Measurements from ENCODE around the gene PLCH2. TPM values are rescaled to one million over a fixed set of nuclear protein-coding genes. Genes with fewer than 3 reads are reported as not detected.

Gene PLCH2
- total and polyA plus RNA-seq, 2 of the 13 experiments (the other 11 are each of a cell fraction or from before 2014, with no cell fraction given): 0.15 to 0.67 TPM

DNA sequence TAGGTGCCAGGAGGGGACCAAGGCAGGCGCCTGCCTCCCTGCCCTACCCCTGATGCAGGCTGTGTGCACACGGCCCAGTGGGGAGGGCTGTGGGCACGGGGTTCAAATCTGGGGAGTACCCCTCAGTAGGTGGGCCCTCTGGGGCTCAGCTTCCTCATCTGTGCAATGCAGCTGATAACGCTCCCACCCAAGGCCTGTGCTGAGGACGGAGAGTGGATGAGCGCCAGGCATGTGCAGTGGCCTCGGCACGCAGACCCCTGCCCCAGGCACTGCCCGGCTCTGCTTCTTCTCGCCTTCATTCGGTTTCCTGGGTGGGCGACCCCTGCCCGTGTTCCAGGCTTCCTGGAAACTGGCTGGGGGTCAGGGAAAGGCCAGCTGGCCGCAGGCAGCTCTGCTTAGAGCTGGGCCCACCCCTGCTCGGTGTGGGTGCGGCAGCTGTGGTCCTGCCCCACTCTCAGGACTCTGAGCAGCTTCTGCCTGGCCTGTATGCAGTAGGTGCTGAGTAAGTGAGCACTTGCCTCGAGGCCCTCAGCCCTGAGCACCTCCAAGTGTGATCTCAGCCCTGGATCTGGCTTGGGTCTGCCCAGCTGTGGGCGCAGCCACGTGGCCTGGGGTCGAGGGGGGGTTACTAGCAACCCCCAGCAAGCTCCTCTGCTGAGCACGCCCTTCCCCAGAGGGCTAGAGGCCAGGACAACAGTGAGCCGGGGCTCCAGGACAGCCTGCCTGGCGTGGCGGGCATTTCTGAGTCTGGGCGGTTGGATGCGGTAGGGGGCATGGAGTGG lies 68.2 kb downstream of the PLCH2 start:
- Histone ChIP-seq H3K36me3 (replicated peaks in 1 of 2; ENCODE audit: control insufficient read depth in 1 of 2, insufficient read depth in 2 of 2, low read length in 2 of 2) (no peaks in the 10 kb centered on the region), H3K27ac (ENCODE audit: extremely low read length, insufficient read depth, low read length) (no peak overlapping the region), H4K20me1 (ENCODE audit: insufficient read depth, low read length) (no peaks in the 10 kb centered on the region), H3K9ac (ENCODE audit: insufficient read depth, low read depth, low read length) (peak overlapping the region; percentile 32), H3K79me2 (ENCODE audit: insufficient read depth, low read length) (no peaks in the 10 kb centered on the region), H3K4me2 (ENCODE audit: low read depth, low read length) (peak overlapping the region; percentile 83), H3K4me1 (ENCODE audit: insufficient read depth, low read length) (peaks cover 71% of the 10 kb centered on the region), H3K27me3 (ENCODE audit: control insufficient read depth in 1 of 2, insufficient read depth in 2 of 2, low read length in 2 of 2) (peaks cover 4 to 6% of the 10 kb centered on the region in 2 experiments; a peak in 2 of 5 replicates), H2AFZ (ENCODE audit: low read length) (no peak overlapping the region), H3K9me3 (ENCODE audit: low read length) (no peaks in the 10 kb centered on the region), H3K4me3 (replicated peaks in 1 of 3; ENCODE audit: insufficient read depth in 1 of 3, low read depth in 2 of 3, low read length in 3 of 3) (peak overlapping the region in 1 of 3 experiments; percentile 60; a peak in 1 of 6 replicates)
- DNase-seq (ENCODE audit: low spot score): no peak
- no peak for ATAC-seq
- no peak for FAIRE-seq
- in situ Hi-C loops (cut with HindIII; ENCODE audit: extremely low pct_ligation_motif_present, low pct_unique_long_range_greater_than_20kb) (no loop called here), intact Hi-C loops (cut with micrococcal nuclease; ENCODE audit: unreplicated experiment) (no loop called here)
- no TSS peak for BruUV-seq (replicated peaks)
- CTCF ChIA-PET (ENCODE audit: low intra/inter-chr PET ratio, low total read pairs): no interaction called here
- POLR2A ChIA-PET: interaction anchor here (0.7 to 3.4 kb wide), 6 partner anchors 10 to 131 kb away, joined by 3 to 29 read pairs (median 6); partner anchors contain the start of genes HES5, PANK4 and PEX10
- WGBS (ENCODE audit: low lambda C conversion rate): 31% methylated on average over 8 of the region's 26 CpGs
- TF ChIP-seq ZFX (CRISPR knock-in tag; IDR thresholded peaks at IDR 0.05; ENCODE audit: low read depth): peak; percentile 41
- TF ChIP-seq MLLT10 (CRISPR knock-in tag; IDR thresholded peaks at IDR 0.05): no peak
- TF ChIP-seq MTF2 (CRISPR knock-in tag; IDR thresholded peaks at IDR 0.05; ENCODE audit: borderline replicate concordance): peak; percentile 12; the same call in 1 of the 2 replicates
- TF ChIP-seq, protein P1, sequence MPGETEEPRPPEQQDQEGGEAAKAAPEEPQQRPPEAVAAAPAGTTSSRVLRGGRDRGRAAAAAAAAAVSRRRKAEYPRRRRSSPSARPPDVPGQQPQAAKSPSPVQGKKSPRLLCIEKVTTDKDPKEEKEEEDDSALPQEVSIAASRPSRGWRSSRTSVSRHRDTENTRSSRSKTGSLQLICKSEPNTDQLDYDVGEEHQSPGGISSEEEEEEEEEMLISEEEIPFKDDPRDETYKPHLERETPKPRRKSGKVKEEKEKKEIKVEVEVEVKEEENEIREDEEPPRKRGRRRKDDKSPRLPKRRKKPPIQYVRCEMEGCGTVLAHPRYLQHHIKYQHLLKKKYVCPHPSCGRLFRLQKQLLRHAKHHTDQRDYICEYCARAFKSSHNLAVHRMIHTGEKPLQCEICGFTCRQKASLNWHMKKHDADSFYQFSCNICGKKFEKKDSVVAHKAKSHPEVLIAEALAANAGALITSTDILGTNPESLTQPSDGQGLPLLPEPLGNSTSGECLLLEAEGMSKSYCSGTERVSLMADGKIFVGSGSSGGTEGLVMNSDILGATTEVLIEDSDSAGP (CRISPR knock-in tag; IDR thresholded peaks at IDR 0.05; ENCODE audit: borderline replicate concordance): 0 out of 2 replicates have a peak, but pooled peaks have one; percentile 53
- TF ChIP-seq ZNF660 (CRISPR knock-in tag; IDR thresholded peaks at IDR 0.05; ENCODE audit: borderline replicate concordance, low read depth): no peak
- TF ChIP-seq, protein P2, sequence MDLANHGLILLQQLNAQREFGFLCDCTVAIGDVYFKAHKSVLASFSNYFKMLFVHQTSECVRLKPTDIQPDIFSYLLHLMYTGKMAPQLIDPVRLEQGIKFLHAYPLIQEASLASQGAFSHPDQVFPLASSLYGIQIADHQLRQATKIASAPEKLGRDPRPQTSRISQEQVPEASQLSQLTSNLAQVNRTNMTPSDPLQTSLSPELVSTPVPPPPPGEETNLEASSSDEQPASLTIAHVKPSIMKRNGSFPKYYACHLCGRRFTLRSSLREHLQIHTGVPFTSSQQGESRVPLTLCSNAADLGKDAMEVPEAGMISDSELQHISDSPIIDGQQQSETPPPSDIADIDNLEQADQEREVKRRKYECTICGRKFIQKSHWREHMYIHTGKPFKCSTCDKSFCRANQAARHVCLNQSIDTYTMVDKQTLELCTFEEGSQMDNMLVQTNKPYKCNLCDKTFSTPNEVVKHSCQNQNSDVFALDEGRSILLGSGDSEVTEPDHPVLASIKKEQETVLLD (CRISPR knock-in tag; IDR thresholded peaks at IDR 0.05; ENCODE audit: low read depth): peak; percentile 45; the same call in 1 of the 2 replicates
- TF ChIP-seq ZNF782 (CRISPR knock-in tag; IDR thresholded peaks at IDR 0.05; ENCODE audit: borderline replicate concordance): no peak
- no peak for TF ChIP-seq CEBPB (IDR thresholded peaks at IDR 0.05; ENCODE audit: borderline replicate concordance, low read depth, low read length)
- TF ChIP-seq HOXA3 (CRISPR knock-in tag; IDR thresholded peaks at IDR 0.05): no peak
- no peak for TF ChIP-seq ZSCAN12 (CRISPR knock-in tag; IDR thresholded peaks at IDR 0.05)
- no peak for TF ChIP-seq ZNF552 (CRISPR knock-in tag; IDR thresholded peaks at IDR 0.05; ENCODE audit: borderline replicate concordance)
- TF ChIP-seq ZKSCAN8 (CRISPR knock-in tag; IDR thresholded peaks at IDR 0.05; ENCODE audit: borderline replicate concordance): peak; percentile 89
- TF ChIP-seq FOXC1 (CRISPR knock-in tag; IDR thresholded peaks at IDR 0.05; ENCODE audit: borderline replicate concordance): 0 out of 2 replicates have a peak, but pooled peaks have one; percentile 11
- TF ChIP-seq ZNF263 (CRISPR knock-in tag; IDR thresholded peaks at IDR 0.05): peak; percentile 42; the same call in 1 of the 2 replicates
- peak; percentile 67; the same call in 1 of the 2 replicates for TF ChIP-seq ZNF343 (CRISPR knock-in tag; IDR thresholded peaks at IDR 0.05)
- 0 out of 2 replicates have a peak, but pooled peaks have one; percentile 44 for TF ChIP-seq ZNF468 (CRISPR knock-in tag; IDR thresholded peaks at IDR 0.05)
- no peak for TF ChIP-seq REL (CRISPR knock-in tag; conservative IDR thresholded peaks at IDR 0.05)
- TF ChIP-seq PHF8 (CRISPR knock-in tag; IDR thresholded peaks at IDR 0.05): 0 out of 2 replicates have a peak, but pooled peaks have one; percentile 11
- 0 out of 2 replicates have a peak, but pooled peaks have one; percentile 41 for TF ChIP-seq ZNF761 (CRISPR knock-in tag; conservative IDR thresholded peaks at IDR 0.05)

Measured in HepG2 (cell line).